GF-D8 (cell line): ENCODE results near the gene USP15.
A peak's percentile ranks its signal among the peaks of the same experiment; 100 is the strongest.

Experiments used
- DNase-seq: peaks from one replicate; lab custom pipeline; 2025; lab: John Stamatoyannopoulos, UW

The USP15 gene

GRCh38 chr12:62258231-62258630 is 2.0 kb upstream of the USP15 start:
- no peak for DNase-seq

DNA sequence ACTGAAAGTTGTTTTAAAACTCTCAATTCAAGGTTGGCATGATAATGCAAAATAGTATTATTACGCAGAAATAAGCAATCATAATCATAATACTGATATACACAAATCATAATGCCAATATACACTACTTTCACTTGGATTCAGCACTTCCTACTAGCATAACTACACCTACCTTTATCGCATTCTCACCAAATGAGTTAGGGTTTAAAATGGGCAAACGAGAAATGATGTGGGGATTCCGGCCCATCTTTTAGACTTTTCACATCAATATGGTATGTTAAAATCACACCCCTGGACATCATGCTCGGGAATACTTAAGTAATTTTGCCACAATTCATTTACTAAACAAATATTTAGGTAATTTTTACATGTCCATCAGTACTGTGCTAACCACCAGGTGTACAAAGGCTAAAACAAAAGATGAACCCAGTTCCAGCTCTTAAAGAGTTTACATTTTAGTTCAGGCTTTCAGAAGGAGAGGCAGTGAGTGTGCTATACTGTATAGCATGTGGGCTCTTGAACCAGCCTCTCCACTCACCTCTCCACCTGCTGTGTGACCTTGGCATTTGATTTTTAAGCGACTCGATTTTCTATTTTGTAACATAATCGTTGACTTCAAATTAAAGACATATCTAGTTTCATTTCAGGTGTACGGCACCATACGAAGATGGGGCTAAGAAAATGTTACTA is 1.1 kb upstream of the USP15 start:
- peak; percentile 9 for DNase-seq

- no peak for DNase-seq
Observed at GRCh38 chr12:62259631-62259992, 592 bp upstream of the USP15 start.

GRCh38 chr12:62260733-62261683 is 804 bp downstream of the USP15 start:
- DNase-seq: peak; percentile 100

- no peak for DNase-seq
Observed at GRCh38 chr12:62261876-62262517, 1.8 kb downstream of the USP15 start.

GRCh38 chr12:62263232-62263631 is 3.0 kb downstream of the USP15 start:
- DNase-seq: no peak

GRCh38 chr12:62263966-62264365 is 3.8 kb downstream of the USP15 start:
- no peak for DNase-seq

DNA sequence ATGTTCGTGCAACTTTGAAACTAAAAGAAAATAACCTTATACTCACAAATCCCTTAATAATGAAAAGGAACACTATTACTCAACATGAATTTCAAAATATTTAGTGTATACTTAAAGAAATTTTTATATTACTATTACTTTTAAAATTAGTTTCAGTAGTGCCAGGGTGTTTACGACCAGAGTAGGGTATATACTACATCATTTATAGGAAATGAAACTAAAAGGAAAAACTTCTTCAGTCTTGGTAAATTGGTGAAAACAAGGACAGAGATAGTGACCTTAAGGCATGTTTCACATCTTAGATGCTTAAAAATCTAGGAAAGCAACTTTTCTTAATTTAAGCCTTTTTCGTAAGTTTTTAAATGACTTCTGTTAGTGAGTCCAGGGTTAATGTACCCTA is 4.5 kb downstream of the USP15 start:
- DNase-seq: no peak

- DNase-seq: no peak
Observed at GRCh38 chr12:62265511-62265910, 5.3 kb downstream of the USP15 start.

GRCh38 chr12:62267026-62267425 is 6.8 kb downstream of the USP15 start:
- no peak for DNase-seq

- no peak for DNase-seq
Observed at GRCh38 chr12:62267480-62267879, 7.3 kb downstream of the USP15 start.

- DNase-seq: no peak
Observed at GRCh38 chr12:62268956-62269355, 8.8 kb downstream of the USP15 start.

DNA sequence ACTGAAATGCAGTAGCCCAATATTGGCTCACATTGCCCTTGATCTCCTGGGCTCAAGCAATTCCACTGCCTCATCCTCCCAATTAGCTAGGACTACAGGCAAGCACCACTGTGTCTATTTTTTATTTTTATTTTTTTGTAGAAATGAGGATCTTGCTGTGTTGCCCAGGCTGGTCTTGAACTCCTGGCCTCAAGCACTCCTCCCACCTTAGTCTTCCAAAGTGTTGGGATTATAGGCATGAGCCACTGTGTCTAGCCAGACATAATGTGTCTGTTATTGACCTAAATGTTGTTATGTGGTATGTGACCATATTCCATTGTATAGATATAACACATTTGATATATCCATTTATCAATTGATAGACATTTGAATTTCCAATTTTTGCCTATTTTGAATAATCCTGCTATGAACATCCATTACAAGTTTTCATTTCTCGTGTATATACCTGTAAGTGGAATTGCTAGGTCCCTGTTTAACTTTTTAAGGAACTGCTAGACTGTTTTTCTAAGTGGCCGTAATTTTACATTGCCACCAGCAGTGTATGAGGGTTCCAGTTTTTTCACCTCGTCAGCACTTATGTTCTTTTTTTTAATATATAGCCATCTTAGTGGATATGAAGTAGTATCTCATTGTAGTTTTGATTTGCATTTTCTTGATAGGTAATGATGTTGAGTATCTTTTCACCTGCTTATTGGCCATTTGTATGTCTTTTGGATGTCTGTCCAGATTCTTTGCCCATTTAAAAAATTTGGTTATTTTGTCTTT is 9.4 kb downstream of the USP15 start:
- DNase-seq: no peak

DNA sequence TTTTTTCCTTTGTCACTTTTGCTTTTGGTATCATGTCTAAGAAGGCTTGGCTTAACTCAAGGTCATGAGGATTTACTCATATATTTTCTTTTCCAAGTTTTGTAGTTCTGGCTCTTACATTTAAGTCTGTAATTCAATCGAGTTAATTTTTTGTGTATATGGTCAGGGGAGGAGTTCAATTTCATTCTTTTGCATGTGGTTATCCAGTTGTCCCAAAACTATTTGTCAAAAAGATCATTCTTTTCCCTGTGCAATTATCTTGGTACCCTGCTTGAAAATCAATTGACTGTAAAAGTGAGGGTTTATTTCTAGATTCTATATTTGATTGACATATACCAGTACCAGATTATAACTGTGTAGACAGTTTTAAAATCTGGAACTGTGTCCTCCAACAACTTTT is 10.2 kb downstream of the USP15 start:
- DNase-seq: no peak

- DNase-seq: no peak
Observed at GRCh38 chr12:62270872-62271271, 10.7 kb downstream of the USP15 start.

DNA sequence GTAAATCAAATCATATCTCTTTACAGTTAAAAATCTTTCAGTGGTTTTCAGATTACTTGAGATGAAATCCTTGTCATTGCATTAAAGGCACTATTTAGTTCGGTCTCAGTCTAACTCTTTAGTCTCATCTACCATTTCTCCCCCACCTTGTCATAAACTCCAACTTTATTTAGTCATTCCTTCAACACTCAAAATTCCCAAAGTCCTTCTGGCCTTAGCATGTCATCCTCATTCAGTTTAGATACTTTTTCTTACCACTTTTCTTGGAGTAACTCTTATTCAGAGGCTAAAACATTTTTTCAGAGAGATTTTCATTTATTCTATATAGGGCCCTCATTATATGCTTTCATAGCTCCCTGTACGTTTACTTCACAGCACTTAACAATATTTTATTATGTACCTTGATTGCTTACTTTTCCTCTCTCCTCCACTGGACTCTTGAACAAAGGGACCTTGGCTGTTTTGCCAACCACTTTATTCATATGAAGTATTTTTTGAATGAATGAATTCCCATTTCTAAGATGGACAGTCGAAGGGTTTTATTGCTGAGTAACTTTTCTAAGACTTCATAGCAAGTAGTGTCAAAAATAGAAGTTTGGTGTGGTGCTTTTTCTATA is 12.8 kb downstream of the USP15 start:
- no peak for DNase-seq

- no peak for DNase-seq
Observed at GRCh38 chr12:62273724-62274380, 13.6 kb downstream of the USP15 start.

GRCh38 chr12:62278022-62278421 is 17.8 kb downstream of the USP15 start:
- DNase-seq: no peak

- no peak for DNase-seq
Observed at GRCh38 chr12:62279058-62279457, 18.9 kb downstream of the USP15 start.

DNA sequence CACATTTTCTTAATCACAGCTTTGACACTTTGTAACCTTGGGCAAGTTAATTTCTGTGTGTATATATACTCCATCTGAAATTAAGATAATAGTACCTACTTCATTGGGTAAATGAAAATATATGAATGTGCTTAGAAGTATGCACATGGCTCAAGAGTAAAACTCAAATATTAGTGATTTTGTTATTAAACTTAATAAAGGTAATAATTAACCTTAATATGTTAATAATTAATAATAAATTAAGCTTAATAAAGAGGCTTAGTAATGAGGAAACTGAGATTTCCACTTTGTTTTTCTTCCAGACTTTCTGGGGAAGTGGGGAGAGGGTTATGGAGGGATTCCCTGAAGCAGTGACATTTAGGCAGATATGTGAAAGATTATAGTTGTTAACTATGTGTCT is 19.8 kb downstream of the USP15 start:
- DNase-seq: no peak
